ENCODE results near the gene UPK3B. TPM values are rescaled to one million over a fixed set of nuclear protein-coding genes. Genes with fewer than 3 reads are reported as not detected.
"Not testable (repeated sequence)": the region's sequence is repeated elsewhere in the genome, so short reads cannot be mapped to it uniquely, and the experiment has no call there.

The UPK3B gene
- polyA plus RNA-seq, 10 donors = 0.12 to 6.6 (median 0.39) TPM; not detected in 2

DNA sequence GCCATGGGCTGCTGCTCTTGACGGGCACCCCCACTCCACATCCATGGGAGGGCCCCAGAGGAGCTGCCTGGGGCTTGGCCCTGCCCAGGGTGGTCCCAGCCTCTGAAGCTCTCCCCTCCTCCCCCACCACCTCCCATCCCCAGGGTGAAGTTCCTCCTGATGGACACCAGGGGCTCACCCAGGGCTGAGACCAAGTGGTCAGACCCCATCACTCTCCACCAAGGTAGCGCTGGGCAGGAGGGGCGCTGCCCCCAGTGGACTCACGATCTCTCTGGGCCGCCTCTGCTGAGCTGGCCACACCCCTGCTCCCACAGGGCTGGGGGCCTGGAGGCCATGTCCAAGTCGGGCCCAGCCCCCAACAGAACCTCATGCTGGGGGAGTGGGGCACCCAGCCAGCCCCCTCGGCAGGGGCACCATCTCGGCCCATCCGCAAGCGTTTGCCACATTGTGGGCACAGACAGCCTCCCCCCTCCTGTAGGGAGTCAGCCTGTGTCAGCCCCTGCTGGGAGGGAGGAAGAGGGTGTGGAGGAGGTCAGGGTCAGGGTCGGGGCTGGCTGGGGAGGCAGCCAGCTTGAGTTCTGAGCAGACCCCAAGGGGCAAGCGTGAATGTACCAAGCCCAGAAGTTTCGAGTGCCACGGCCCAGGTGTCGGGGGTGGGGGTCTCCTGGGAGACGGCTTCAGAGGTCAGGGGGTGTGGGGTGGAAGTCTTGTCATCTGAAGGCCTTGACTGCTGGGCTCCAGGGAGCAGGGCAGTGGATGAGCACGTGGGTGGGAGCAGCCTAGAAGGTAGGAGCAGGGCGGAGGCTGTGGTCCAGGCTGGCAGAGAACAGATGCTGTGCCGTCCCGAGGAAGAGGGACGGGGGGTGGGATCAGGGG, 2.8 kb downstream of the UPK3B start:
- peak in 1 of 3 donors; percentile 6 for DNase-seq

DNA sequence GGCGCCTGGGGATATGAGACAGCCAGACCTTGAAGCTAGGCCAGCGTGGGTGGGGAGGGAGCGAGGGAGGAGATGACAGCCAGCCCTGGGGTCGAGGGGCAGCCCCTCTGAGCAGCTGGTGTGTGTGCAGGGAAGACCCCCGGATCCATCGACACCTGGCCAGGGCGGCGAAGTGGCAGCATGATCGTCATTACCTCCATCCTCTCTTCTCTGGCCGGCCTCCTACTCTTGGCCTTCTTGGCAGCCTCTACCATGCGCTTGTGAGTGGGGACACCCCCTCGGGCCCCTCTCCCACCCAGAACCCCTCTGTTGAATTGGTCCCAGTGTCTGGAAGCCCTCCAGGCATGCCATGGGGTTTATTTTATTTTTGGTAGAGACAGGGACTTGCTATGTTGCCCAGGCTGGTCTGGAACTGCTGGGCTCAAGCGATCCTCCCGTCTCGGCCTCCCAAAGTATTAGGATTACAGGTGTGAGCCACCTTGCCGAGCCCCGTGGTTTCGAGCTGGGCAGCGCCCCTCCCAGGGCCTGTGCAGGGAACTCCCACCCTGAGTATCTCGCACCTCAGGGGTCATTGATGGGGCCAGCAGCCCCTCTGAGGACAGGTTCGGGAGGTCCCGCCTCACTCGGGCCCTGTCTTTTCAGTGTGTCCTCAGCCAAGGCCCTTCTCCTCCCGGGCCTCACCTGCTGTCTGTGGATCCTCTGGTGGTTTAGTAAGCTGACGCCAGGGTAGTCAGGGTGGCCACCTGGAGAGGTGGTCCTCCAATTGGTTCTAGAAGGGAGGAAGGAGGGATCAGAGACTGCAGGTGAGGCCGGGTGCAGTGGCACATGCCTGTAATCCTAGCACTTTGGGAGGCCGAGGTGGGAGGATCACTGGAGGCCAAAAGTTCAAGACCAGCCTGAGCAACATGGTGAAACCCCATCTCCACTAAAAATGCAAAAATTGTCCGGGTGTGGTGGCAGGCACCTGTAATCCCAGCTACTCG, 3.8 kb downstream of the UPK3B start:
- peak in 1 of 3 donors; percentile 1 for DNase-seq

DNA sequence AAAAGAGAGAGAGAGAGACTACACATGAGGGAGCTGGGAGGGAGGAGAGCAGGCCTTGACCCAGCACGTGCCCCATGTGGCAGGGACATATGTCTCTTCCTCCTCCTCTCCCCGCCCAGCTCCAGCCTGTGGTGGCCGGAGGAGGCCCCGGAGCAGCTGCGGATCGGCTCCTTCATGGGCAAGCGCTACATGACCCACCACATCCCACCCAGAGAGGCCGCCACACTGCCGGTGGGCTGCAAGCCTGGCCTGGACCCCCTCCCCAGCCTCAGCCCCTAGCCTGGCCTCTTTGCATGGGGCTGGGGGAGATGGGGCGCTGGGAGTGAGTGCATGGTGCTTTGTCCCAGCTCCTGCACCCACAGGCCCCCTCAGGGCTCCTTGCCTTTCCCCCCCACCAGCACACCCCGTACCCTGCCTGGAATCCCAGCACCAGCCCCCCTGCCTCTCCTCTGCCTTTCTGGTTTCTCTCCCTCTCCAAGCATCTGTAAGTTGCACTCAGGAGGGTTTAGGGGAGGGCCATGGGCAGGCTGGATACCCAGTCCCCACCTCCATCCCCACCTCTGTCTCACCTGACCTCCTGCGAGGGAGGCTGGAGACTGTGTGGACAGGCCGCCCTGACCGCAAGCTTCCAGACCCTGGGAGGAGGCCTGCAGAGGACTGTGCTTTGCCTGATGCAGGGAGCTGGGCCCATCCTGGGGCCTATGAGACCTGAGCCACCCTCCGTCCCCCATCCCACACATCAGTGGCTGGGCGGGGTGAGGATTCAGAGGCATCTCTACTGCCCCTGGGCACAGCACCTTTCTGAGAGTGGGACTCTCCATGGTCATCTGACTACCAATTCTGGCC, 4.8 kb downstream of the UPK3B start:
- peak in 1 of 3 donors; percentile 4 for DNase-seq

DNA sequence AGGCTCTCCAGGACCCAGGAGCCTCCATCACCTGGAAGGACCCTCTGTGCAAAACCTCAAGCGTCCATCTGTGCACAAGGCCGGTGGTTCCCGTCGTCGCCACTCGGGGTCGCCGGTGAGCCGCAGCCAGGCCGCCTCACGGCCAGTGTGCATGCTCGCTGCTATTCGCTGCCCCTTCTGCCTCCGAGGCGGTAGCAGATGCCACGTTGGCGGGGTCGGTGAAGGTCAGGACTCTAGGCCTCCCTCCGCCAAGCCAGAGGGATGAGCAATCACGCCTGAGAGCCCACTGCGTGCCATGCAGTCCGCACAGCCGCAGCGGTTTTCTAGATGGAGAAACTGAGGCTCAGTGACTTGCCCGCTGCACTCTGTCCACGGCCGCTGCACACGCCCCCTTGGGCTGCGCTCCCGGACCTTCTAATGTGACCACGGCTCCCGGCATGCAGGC, 5.7 kb downstream of the UPK3B start:
- DNase-seq = peak in 2 of 3 donors; percentile 17 to 53

GRCh38 chr7:76516932-76517331, 6.6 kb downstream of the UPK3B start:
- DNase-seq = not testable (repeated sequence)

GRCh38 chr7:76526183-76526582, 15.8 kb downstream of the UPK3B start:
- not testable (repeated sequence) for DNase-seq

- DNase-seq = not testable (repeated sequence)
Measured at GRCh38 chr7:76531643-76532042, 21.3 kb downstream of the UPK3B start.

DNA sequence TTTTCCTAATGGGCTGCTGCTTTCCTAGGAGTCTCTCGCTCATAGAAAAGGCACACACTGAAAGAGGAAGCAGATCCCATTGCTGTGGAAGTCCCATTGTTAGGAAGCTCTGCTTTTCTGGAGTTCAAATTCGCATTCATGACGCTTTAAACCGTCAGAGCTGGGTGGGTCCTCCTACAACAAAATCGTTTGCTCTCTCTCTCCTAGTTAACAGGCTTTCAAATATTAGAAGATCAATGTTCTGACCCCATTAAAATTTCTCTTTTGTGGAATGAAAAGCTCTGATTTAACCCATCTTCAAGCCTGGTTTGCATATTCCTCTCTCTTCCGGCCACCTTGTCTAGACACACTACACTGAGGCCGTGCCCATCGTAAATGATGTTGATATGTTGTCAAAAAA, 32.8 kb downstream of the UPK3B start, which contains the start of gene SPDYE16:
Gene SPDYE16 (minus strand): TSS at position 101 of the 400 bp plus-strand sequence. CDS start 1,838 bp downstream, outside the sequence.
- DNase-seq = not testable (repeated sequence)

DNA sequence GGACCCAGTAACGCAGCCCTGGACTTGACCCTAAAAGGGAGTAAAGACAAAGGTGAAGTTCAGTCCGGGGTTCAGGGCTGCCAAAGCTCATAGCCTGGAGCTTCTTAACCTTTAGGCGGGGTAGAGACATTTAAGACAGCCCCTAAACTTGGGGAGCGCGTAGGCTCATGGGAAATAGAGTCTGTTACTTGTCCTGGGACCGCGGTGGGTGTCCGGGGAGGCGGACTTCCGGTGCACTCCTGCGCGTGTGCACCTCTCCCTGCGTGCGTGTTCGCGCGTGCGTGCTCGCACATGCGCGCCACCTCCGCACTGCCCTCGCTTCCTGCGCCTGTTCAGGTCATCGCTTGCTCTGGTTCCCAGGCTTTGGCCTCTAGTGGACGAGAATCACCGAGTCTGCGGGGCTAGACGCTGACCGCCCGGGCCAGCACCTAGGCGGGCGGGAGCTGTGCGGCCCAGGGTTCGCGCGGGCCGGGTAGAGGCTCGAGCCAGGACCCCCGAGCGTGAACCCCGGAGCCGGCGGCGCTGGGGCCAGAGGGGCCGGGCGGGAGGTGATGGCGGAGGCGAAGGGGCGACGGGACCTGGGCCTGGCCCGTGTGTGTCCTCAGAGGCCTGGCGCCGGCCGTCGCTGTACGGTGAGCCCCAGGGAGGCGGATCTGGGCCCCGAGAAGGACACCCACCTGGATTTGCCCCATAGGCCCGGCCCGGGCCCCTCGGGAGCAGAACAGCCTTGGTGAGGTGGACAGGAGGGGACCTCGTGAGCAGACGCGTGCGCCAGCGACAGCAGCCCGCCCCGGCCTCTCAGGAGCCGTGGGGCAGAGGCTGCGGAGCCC, 38.9 kb downstream of the UPK3B start:
- peak; percentile 86 to 94 (median 89) for DNase-seq

DNA sequence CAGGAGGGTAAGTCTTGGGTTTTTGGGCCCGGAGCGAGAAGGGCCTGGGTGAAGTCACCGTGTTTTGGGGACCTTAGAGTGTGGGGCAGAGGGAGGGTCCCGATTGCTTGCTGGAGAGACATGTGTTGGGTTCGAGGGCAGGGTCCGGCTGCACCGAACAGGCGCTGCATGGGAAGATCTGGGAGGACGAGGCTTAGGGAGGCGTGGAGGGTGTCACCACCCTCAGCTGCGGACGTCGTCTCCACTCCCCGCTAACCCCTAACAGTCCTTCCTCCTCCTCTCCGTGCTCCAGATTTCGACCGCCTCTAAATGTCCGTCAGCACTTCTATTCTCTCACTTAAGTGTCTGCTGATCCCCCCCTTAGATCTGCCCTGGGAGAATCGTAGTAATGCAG, 39.5 kb downstream of the UPK3B start:
- DNase-seq = peak in 1 of 3 donors; percentile 1

DNA sequence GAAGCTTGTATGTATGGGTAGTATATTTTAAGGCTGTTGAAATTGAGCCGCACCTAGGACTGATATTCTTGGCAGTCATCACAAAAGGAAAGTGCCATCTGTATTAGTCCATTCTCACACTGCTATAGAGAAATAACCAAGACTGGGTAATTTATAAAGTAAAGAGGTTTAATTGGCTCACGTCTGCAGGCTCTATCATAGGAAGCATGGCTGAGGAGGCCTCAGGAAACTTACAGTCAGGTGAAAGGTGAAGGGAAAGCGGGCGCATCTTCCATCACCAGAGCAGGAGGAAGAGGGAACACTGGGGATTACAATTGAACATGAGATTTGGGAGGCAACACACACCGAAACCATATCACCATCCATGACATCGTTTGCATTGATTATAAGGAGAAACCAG, 41.6 kb downstream of the UPK3B start:
- not testable (repeated sequence) for DNase-seq

- not testable (repeated sequence) for DNase-seq
Measured at GRCh38 chr7:76559685-76560084, 49.3 kb downstream of the UPK3B start.

DNA sequence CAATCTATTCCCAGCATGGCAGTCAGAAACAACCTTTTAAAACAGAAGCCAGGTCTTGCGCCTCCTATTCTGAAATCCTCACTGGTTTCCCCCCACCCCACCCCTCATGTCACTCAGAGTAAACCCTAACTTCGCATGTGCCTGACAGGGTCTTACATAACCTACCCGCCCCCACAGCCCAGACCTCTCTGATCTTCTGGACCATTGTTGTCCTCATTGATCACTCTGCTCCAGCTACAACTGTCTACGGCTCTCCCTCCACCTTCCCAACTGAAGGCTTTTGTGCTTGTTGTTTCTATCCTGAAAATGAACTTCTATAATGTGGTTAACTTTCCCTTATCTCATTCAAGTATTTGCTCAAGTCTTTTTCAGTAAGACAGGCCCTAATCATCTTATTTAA, 49.8 kb downstream of the UPK3B start:
- not testable (repeated sequence) for DNase-seq

DNA sequence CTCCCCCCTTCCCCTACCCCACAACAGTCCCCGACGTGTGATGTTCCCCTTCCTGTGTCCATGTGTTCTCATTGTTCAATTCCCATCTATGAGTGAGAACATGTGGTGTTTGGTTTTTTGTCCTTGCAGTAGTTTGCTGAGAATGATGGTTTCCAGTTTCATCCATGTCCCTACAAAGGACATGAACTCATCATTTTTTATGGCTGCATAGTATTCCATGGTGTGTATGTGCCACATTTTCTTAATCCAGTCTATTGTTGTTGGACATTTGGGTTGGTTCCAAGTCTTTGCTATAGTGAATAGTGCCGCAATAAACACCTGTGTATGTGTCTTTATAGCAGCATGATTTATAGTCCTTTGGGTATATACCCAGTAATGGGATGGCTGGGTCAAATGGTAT, 51.0 kb downstream of the UPK3B start:
- DNase-seq = not testable (repeated sequence)

DNA sequence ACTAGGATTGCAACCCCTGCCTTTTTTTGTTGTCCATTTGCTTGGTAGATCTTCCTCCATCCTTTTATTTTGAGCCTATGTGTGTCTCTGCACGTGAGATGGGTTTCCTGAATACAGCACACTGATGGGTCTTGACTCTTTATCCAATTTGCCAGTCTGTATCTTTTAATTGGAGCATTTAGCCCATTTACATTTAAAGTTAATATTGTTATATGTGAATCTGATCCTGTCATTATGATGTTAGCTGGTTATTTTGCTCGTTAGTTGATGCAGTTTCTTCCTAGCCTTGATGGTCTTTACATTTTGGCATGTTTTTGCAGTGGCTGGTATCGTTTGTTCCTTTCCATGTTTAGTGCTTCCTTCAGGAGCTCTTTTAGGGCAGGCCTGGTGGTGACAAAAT, 54.6 kb downstream of the UPK3B start:
- DNase-seq = not testable (repeated sequence)

Other genes with a start within 250 kb of the UPK3B start
- gene HSPB1, start 207.9 kb upstream of the UPK3B start, polyA plus RNA-seq (ENCODE audit: insufficient read length in 10 of 10) = 1,000 to 10,000 TPM in 9 of 10 donors, 100 to 1,000 TPM in 1; 954 to 1,773 (median 1,274) TPM
- gene YWHAG, start 151.6 kb upstream of the UPK3B start, polyA plus RNA-seq (ENCODE audit: insufficient read length in 10 of 10) = 100 to 1,000 TPM; 146 to 214 (median 169) TPM
- 1 to 10 TPM in 5 of 10 donors, under 1 TPM in 5; 0.43 to 1.9 (median 0.95) TPM for gene SSC4D, start 100.9 kb upstream of the UPK3B start, polyA plus RNA-seq (ENCODE audit: insufficient read length in 10 of 10)
- 1 to 10 TPM in 8 of 10 donors, under 1 TPM in 2; 0.52 to 8.5 (median 1.6) TPM for gene ZP3, start 85.6 kb upstream of the UPK3B start, polyA plus RNA-seq (ENCODE audit: insufficient read length in 10 of 10)
- 1 to 10 TPM; 5.3 to 9.3 (median 7.2) TPM for gene DTX2, start 48.8 kb upstream of the UPK3B start, polyA plus RNA-seq (ENCODE audit: insufficient read length in 10 of 10)
- gene SPDYE16, start 32.7 kb downstream of the UPK3B start, polyA plus RNA-seq (ENCODE audit: insufficient read length in 10 of 10) = 1 to 10 TPM in 9 of 10 donors, under 1 TPM in 1; 0.70 to 5.4 (median 1.6) TPM
- 10 to 100 TPM in 6 of 10 donors, 1 to 10 TPM in 4; 6.5 to 18.9 (median 10.1) TPM for gene POMZP3, start 116.7 kb downstream of the UPK3B start, polyA plus RNA-seq (ENCODE audit: insufficient read length in 10 of 10)